ENCODE measurements around the gene FAN1.

GRCh38 chr15:30904812-30905211, 1.1 kb downstream of the FAN1 start:
- TF ChIP-seq CTCF (conservative IDR thresholded peaks at IDR 0.05; ENCODE audit: low read depth, low read length) = no peak
- TF ChIP-seq CEBPB (IDR thresholded peaks at IDR 0.05; ENCODE audit: low read depth, low read length) = no peak
- no peak for TF ChIP-seq MAZ (IDR thresholded peaks at IDR 0.05; ENCODE audit: borderline replicate concordance, low read depth, low read length)
- no peak for TF ChIP-seq POLR2A (IDR thresholded peaks at IDR 0.05; ENCODE audit: low read depth, low read length)
- no peak for TF ChIP-seq RAD21 (IDR thresholded peaks at IDR 0.05; ENCODE audit: low read length)
- TF ChIP-seq USF2 (IDR thresholded peaks at IDR 0.05; ENCODE audit: low read depth, low read length) = no peak
- no peak for TF ChIP-seq MXI1 (IDR thresholded peaks at IDR 0.05; ENCODE audit: borderline replicate concordance, low read depth, low read length)
- no peak for TF ChIP-seq RFX5 (IDR thresholded peaks at IDR 0.05; ENCODE audit: low read depth, low read length)
- no peak for TF ChIP-seq RCOR1 (IDR thresholded peaks at IDR 0.05; ENCODE audit: insufficient replicate concordance, low read length)
- no peak for TF ChIP-seq CHD1 (IDR thresholded peaks at IDR 0.05; ENCODE audit: low read depth, low read length)
- no peak for TF ChIP-seq MAFK (IDR thresholded peaks at IDR 0.05; ENCODE audit: low read depth, low read length)
- no peak for TF ChIP-seq SMC3 (IDR thresholded peaks at IDR 0.05; ENCODE audit: low read depth, low read length)
- no peak for TF ChIP-seq BHLHE40 (IDR thresholded peaks at IDR 0.05; ENCODE audit: low read depth, low read length)
- TF ChIP-seq ELK1 (IDR thresholded peaks at IDR 0.05; ENCODE audit: borderline replicate concordance, low read depth, low read length) = no peak
